Heart left ventricle (tissue), 13 donors: ENCODE results near the gene SPNS2.

Experiments used
- CTCF ChIP-seq, 12 donors: fragments of 200-600 bp; sonication (generic) in 4 of 12; IDR thresholded peaks; one replicate each; pipeline versions ENCODE4 v1.5.0 to v1.8.0; 2018 to 2022; ENCODE audit warnings: antibody characterized with exemption in 12 of 12, mild to moderate bottlenecking in 5 of 12
- POLR2A ChIP-seq, 2 donors: fragments of 450-650 bp; IDR thresholded peaks; one replicate each; pipeline ENCODE4 v1.6.1; 2017; ENCODE audit warnings: antibody characterized with exemption in 2 of 2, mild to moderate bottlenecking in 2 of 2, moderate library complexity in 2 of 2
- donor health status: ischemic (EF 13 %, LVEDD 7.1; RV severe dilation, severe dysfunction).
- donor health status: DM: no; HTN: yes; CAD: no.
- donor health status: DM: no; HTN: no; CAD: no.
- donor health status: ischemic (EF 25% LVEDD 6.9; RV normal size, moderate dysfunction).
- donor health status: ischemic (EF 25% LVEDD 5.7; RV mildly dilated, moderate dysfunction).
- donor health status: ischemic (EF 35%, LVEDD 5.7; RV mildly dilated, moderate dysfunction).
- donor health status: nonischemic (EF 11% LVEDD 7.7; RV severe dilation, severe dysfunction).
- donor health status: DM: yes; HTN: yes; CAD: no.
- donor health status: PGD.
- donor health status: ischemic (EF 29% LVEDD 5.4; RV normal size, mild dysfunction).
- donor health status: nonischemic (EF 23%, LVEDD 6.1; RV moderate dilation, normal function).

DNA sequence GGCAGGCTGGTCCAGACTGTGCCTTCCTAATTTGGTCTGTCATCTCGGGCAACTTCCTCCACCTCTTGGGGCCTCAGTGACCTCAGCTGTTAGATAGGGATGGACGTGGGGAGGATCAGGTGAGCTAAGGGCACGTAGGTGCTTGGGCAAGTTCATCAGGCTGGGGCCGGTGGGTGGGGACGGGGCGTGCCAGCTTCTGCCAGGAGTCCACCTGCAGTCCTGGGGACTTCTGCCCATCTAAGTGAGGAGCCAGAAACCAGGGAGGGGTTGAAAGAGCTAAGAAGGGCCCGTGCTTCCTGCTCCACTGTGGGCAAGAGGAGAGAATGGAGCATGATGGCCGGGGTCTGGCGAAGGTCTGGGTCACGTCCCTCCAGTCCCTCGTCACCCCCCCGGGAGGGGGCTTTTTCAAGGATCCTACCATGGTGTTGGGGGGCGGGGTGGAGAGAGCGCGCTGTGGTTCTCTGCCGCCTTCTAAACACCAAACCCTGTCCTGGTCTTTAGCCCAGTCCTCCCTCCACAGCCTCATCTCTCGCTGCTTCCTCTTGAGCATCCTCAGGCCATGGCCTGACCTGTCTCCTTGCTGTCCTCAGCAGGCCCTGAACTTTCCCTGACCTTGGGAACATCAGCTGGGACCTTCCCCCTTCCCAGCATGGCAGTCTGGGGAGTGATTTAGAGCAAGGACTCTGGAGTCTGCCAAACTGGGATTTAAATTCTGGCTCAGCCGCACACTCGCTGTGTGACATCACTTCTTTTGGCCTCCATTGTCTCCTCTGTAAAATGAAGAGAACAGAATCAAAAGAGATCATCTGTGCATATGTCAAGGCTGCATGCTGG is 21.6 kb downstream of the SPNS2 start:
- TF ChIP-seq CTCF (IDR thresholded peaks at IDR 0.05): no peak
- TF ChIP-seq POLR2A (IDR thresholded peaks at IDR 0.05): no peak
